GM19193 (cell line): ENCODE results near the gene FAM167B.

Experiments
- POLR2A ChIP-seq: IDR thresholded peaks from 4 replicates; pipeline ENCODE4 v1.6.1; 2011; ENCODE audit not compliant: insufficient read depth, insufficient read length; ENCODE audit errors: extremely low read depth

The FAM167B gene

GRCh38 chr1:32246888-32247273, at the start of gene FAM167B:
TSS of gene FAM167B (plus strand) at chr1:32247222. CDS start at chr1:32247422, 200 bp downstream.
- no peak for TF ChIP-seq POLR2A

- no peak for TF ChIP-seq POLR2A
These were observed 49.2 kb upstream of the FAM167B start for GRCh38 chr1:32197837-32198236.

- no peak for TF ChIP-seq POLR2A
These were observed 48.6 kb upstream of the FAM167B start for GRCh38 chr1:32198237-32199042.

GRCh38 chr1:32199043-32199716, 47.8 kb upstream of the FAM167B start:
- no peak for TF ChIP-seq POLR2A

- no peak for TF ChIP-seq POLR2A
These were observed 47.3 kb upstream of the FAM167B start for GRCh38 chr1:32199717-32200072.

GRCh38 chr1:32200226-32201010, 46.6 kb upstream of the FAM167B start, which contains the start of gene CCDC28B:
TSS of gene CCDC28B (plus strand) at chr1:32200595. CDS start at chr1:32201936, 1,341 bp downstream.
- TF ChIP-seq POLR2A, result no peak

GRCh38 chr1:32201011-32201855, 45.8 kb upstream of the FAM167B start:
- TF ChIP-seq POLR2A, result peak; percentile 12

GRCh38 chr1:32204943-32205361, 42.1 kb upstream of the FAM167B start:
- TF ChIP-seq POLR2A, result no peak

GRCh38 chr1:32205401-32206370, 41.3 kb upstream of the FAM167B start, which contains the start of gene IQCC:
TSS of gene IQCC (plus strand) at chr1:32205671. CDS start at chr1:32205682, 11 bp downstream.
- TF ChIP-seq POLR2A, result peak; percentile 73

- no peak for TF ChIP-seq POLR2A
These were observed 38.6 kb upstream of the FAM167B start for GRCh38 chr1:32208469-32208868.

GRCh38 chr1:32208891-32209328, 38.1 kb upstream of the FAM167B start, which contains the start of gene DCDC2B:
TSS of gene DCDC2B (plus strand) at chr1:32209089. CDS start at chr1:32209094, 5 bp downstream.
- TF ChIP-seq POLR2A, result no peak

- TF ChIP-seq POLR2A, result no peak
These were observed 31.2 kb upstream of the FAM167B start for GRCh38 chr1:32215629-32216480.
